Measurements from ENCODE around the gene SRGAP1. TPM values are rescaled to one million over a fixed set of nuclear protein-coding genes. Genes with fewer than 3 reads are reported as not detected.
"Not testable (repeated sequence)": the region's sequence is repeated elsewhere in the genome, so short reads cannot be mapped to it uniquely, and the experiment has no call there.

Gene SRGAP1
- total RNA-seq, 2 experiments from 2014 or later: not detected

DNA sequence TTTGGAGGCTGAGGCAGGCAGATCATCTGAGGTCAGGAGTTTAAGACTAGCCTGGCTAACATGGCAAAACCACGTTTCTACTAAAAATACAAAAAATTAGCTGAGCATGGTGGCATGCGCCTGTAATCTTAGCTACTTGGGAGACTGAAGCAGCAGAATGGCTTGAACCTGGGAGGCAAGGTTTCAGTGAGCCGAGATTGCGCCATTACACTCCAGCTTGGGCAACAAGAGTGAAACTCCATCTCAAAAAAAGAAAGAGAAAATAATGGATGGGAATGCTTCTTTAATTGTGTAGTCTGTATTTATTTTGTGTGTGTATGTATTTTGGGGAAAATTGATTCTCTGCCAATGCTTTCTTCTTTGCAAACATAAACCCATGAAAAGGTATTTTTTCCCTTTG lies 32.5 kb downstream of the SRGAP1 start:
- Mint-ChIP-seq H3K27ac (no peak overlapping the region), H3K4me1 (ENCODE audit: low read depth) (no peaks in the 10 kb centered on the region), H3K9me3 (ENCODE audit: insufficient read depth) (no peaks in the 10 kb centered on the region), H3K27me3 (ENCODE audit: low read depth) (peaks cover 3% of the 10 kb centered on the region), H3K4me3 (no peak overlapping the region), H3K36me3 (ENCODE audit: low read depth) (no peaks in the 10 kb centered on the region)
- ATAC-seq (no peak), DNase-seq (no peak)
- ChIA-PET CTCF (no interaction called here), POLR2A (no interaction called here)

DNA sequence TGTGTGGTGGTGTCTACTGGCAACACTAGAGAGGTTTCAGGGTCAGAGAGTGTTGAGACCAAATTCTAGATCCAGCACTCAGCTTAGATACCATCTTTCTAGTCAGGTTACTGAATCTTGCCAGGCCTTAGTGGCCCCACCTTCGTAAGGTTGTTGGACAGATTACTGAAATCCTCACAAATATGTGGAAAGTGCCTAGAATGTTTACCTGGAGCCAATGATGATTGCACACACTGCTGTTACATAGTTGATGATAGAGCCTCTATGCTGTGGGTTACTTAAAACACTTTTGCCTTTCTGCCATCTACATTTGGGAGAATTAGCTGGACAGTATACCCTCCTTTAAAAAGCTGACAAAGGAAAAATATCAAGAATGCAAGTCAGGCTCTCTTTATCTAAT lies 33.2 kb downstream of the SRGAP1 start:
- Mint-ChIP-seq H3K4me3 (no peak overlapping the region), H3K9me3 (ENCODE audit: insufficient read depth) (no peaks in the 10 kb centered on the region), H3K27ac (no peak overlapping the region), H3K4me1 (ENCODE audit: low read depth) (no peaks in the 10 kb centered on the region), H3K36me3 (ENCODE audit: low read depth) (no peaks in the 10 kb centered on the region), H3K27me3 (ENCODE audit: low read depth) (peaks cover 3% of the 10 kb centered on the region)
- ChIA-PET CTCF (no interaction called here), POLR2A (no interaction called here)
- DNase-seq: no peak
- ATAC-seq: no peak

DNA sequence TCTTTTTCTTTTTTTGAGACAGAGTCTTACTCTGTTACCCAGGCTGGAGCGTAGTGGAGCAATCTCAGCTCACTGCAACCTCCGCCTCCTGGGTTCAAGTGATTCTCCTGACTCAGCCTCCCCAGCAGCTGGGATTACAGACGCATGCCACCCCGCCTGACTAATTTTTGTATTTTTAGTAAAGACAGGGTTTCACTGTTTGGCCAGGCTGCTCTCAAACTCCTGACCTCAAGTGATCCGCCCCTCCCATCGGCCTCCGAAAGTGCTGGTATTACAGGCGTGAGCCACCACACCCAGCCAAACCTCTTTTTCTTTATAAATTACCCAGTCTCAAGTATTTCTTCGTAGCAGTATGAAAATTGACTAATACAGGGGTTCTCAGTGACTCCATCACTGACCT lies 35.7 kb downstream of the SRGAP1 start:
- not testable (repeated sequence) for H3K4me3 Mint-ChIP-seq

DNA sequence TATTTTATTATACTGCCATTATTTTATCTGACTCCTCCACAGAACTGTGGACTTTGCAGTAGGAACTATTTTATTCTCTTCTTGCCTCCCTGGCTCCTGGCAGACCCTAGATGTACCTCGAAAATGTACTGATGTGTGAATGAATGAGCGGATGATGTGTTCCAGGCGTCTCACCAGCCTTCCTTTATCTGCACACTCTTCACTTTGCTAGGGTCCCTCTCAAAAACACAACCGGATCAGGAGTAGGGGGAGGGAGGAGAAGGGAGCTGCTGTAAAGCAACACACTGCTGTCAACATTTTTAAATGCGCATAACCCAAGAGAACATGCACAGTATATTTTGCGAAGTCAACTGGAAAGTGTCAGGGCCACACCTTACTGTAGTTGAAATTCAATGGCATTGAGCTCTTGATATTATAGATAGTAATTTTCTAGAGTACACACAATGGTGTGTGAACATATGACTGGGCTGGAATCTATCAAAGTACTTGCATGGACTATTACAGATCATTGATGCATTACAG lies 36.3 kb downstream of the SRGAP1 start:
- H3K36me3 Mint-ChIP-seq (ENCODE audit: low read depth): no peaks in the 10 kb centered on the region
- no peaks in the 10 kb centered on the region for H3K4me1 Mint-ChIP-seq (ENCODE audit: low read depth)
- ATAC-seq (no peak), DNase-seq (no peak)
- no peak overlapping the region for H3K27ac Mint-ChIP-seq
- H3K4me3 Mint-ChIP-seq: no peak overlapping the region
- ChIA-PET POLR2A (no interaction called here), CTCF (no interaction called here)
- no peaks in the 10 kb centered on the region for H3K9me3 Mint-ChIP-seq (ENCODE audit: insufficient read depth)
- H3K27me3 Mint-ChIP-seq (ENCODE audit: low read depth): peaks cover 3% of the 10 kb centered on the region

More for the DNA sequence above, 35.7 kb downstream of the SRGAP1 start:
- DNase-seq; POLR2A ChIA-PET; CTCF ChIA-PET; H3K9me3 Mint-ChIP-seq (ENCODE audit: insufficient read depth); ATAC-seq; H3K27me3 Mint-ChIP-seq (ENCODE audit: low read depth); H3K36me3 Mint-ChIP-seq (ENCODE audit: low read depth); H3K27ac Mint-ChIP-seq; H3K4me1 Mint-ChIP-seq (ENCODE audit: low read depth): not testable (repeated sequence)

DNA sequence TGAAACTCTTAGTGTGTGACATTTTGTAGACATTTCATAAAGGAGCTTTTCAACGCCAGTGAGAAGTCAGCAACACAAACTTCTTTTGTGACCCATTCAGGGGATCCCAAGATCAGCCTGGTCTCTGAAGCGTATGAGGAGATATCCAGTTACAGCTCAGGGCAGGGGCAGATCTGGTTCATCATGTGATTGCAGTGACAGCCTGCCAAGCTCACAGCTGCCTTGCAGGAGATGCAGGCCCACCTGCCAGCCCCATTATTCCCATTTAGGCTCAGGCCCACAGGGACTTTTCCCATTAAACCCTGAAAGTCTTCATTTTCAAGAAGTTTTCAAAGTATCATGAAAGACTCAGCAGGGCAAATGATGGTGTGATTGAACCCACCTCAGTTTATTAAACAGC lies 38.3 kb downstream of the SRGAP1 start:
- no peak overlapping the region for H3K4me3 Mint-ChIP-seq
- H3K4me1 Mint-ChIP-seq (ENCODE audit: low read depth): no peaks in the 10 kb centered on the region
- ChIA-PET POLR2A (no interaction called here), CTCF (no interaction called here)
- DNase-seq (no peak), ATAC-seq (no peak)
- H3K27me3 Mint-ChIP-seq (ENCODE audit: low read depth): peaks cover 3% of the 10 kb centered on the region
- H3K9me3 Mint-ChIP-seq (ENCODE audit: insufficient read depth): no peaks in the 10 kb centered on the region
- no peaks in the 10 kb centered on the region for H3K36me3 Mint-ChIP-seq (ENCODE audit: low read depth)
- no peak overlapping the region for H3K27ac Mint-ChIP-seq

DNA sequence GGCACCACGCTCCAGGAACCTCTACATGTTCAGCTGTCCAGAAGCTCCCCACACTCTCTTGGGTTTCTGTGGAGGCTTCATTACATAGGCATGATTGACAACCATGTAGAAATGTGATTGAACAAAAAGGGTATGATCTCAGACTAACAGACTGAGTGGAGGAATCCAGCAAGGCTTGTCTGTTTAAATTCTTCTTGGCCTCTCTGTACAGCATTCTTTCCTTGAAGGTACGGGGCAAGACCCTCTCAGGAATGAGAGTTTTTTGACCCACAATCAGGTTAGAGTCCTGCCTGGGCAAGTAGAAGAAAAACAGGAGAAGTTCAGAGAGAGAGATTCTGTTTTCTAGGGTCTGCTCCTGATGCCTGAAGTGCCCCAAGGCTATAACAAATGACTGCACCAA lies 40.9 kb downstream of the SRGAP1 start:
- DNase-seq: no peak
- no peaks in the 10 kb centered on the region for H3K36me3 Mint-ChIP-seq (ENCODE audit: low read depth)
- ATAC-seq: no peak
- H3K4me3 Mint-ChIP-seq: no peak overlapping the region
- CTCF ChIA-PET: no interaction called here
- no peaks in the 10 kb centered on the region for H3K9me3 Mint-ChIP-seq (ENCODE audit: insufficient read depth)
- no peaks in the 10 kb centered on the region for H3K27me3 Mint-ChIP-seq (ENCODE audit: low read depth)
- POLR2A ChIA-PET: no interaction called here
- H3K27ac Mint-ChIP-seq: no peak overlapping the region
- H3K4me1 Mint-ChIP-seq (ENCODE audit: low read depth): no peaks in the 10 kb centered on the region

DNA sequence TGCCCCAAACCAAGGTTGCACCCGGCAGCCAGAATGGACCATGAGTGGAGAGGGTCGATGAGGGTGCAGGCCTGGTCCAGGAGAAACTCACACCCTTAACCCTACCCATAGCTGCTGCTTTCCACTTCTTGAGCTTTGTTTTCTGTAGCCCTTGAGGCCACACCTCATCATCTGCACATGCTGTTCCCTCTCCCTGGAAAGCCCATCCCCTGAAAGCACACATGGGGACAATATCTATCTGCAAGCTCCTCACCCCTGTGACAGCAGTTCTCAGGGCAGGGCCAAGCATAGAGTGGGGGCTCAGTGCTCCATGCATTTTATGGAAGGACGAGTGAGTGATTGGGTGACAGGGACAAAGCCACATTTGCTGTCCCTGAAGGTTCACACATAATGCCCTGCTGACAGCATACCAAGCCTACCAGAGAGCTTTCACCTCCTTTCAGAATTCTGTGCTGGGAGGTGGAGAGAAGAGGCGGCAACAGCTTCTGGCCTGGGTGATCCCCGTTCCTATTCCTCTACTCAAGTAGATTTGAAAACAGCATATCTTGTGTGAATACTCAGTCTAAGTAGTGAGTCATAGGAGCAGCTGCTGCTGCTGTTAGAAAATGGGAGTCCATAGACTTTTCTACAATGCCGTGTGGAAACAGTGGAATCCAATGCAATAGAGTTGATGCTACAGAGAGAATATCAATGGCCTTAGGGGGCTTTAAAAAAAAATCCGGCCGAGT lies 44.6 kb downstream of the SRGAP1 start:
- POLR2A ChIA-PET: no interaction called here
- no peaks in the 10 kb centered on the region for H3K36me3 Mint-ChIP-seq (ENCODE audit: low read depth)
- H3K4me1 Mint-ChIP-seq (ENCODE audit: low read depth): no peaks in the 10 kb centered on the region
- no peak overlapping the region for H3K4me3 Mint-ChIP-seq
- CTCF ChIA-PET: no interaction called here
- ATAC-seq (no peak), DNase-seq (no peak)
- no peaks in the 10 kb centered on the region for H3K27me3 Mint-ChIP-seq (ENCODE audit: low read depth)
- no peak overlapping the region for H3K27ac Mint-ChIP-seq
- no peaks in the 10 kb centered on the region for H3K9me3 Mint-ChIP-seq (ENCODE audit: insufficient read depth)

DNA sequence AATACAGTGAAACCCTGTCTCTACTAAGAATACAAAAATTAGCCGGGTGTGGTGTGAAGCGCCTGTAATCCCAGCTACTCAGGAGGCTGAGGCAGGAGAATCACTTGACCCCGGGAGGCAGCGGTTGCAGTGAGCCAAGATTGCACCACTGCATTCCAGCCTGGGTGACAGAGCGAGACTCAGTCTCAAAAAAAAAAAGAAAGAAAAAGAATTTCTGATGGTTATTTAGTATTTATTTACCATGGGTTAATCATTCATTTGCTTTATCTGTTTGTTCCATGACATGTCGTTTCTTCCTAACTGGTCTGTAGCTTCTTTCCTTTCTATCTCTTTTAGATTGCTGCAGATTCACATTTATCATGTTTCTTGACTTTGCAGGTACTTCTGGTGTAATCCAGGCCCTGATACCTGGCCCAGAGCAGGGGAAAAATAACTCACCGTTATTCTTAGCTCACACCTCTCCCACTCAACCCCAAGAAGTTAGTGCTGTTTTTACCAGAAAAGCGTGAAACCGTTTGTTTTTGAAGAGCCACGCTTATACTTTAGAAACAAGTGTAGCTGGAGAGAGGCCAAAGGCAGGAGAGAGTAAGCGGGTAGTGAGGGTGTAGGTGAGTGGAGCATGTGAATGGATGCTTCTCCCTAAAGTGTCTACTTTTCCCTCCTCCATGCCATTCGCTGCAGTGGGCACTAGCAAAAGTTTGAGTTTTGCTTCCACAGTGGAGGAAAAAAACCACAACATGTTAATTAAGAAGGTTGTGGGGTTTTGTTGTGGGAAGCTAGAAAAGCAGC lies 45.4 kb downstream of the SRGAP1 start:
- ATAC-seq (no peak), DNase-seq (no peak)
- H3K4me1 Mint-ChIP-seq (ENCODE audit: low read depth): no peaks in the 10 kb centered on the region
- H3K4me3 Mint-ChIP-seq: no peak overlapping the region
- H3K27me3 Mint-ChIP-seq (ENCODE audit: low read depth): no peaks in the 10 kb centered on the region
- ChIA-PET CTCF (no interaction called here), POLR2A (no interaction called here)
- no peak overlapping the region for H3K27ac Mint-ChIP-seq
- H3K36me3 Mint-ChIP-seq (ENCODE audit: low read depth): no peaks in the 10 kb centered on the region
- H3K9me3 Mint-ChIP-seq (ENCODE audit: insufficient read depth): no peaks in the 10 kb centered on the region

DNA sequence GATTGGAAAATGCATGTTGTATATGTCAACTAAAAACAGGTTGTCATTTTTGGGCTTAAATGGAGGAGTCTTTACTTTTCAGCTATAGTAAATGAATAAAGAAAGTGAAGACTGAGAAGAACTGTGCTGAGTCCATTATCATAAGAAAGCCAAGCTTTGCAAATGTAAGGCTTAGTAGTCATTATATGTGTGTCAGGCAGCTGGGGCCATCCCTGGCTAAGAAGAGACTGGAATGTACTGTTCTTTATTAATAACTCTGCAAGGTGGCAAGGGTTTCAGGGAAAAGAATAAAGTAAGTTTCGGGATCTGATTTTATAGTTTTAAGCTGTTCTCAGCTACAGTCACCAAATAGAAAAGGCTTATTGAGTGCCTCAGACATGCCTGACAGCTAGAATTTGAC lies 48.7 kb downstream of the SRGAP1 start:
- H3K36me3 Mint-ChIP-seq (ENCODE audit: low read depth): no peaks in the 10 kb centered on the region
- no peak overlapping the region for H3K27ac Mint-ChIP-seq
- H3K4me3 Mint-ChIP-seq: no peak overlapping the region
- peaks cover 2% of the 10 kb centered on the region for H3K27me3 Mint-ChIP-seq (ENCODE audit: low read depth)
- no peak for ATAC-seq
- ChIA-PET POLR2A (no interaction called here), CTCF (no interaction called here)
- H3K4me1 Mint-ChIP-seq (ENCODE audit: low read depth): peaks cover 6% of the 10 kb centered on the region
- no peak for DNase-seq
- no peaks in the 10 kb centered on the region for H3K9me3 Mint-ChIP-seq (ENCODE audit: insufficient read depth)

DNA sequence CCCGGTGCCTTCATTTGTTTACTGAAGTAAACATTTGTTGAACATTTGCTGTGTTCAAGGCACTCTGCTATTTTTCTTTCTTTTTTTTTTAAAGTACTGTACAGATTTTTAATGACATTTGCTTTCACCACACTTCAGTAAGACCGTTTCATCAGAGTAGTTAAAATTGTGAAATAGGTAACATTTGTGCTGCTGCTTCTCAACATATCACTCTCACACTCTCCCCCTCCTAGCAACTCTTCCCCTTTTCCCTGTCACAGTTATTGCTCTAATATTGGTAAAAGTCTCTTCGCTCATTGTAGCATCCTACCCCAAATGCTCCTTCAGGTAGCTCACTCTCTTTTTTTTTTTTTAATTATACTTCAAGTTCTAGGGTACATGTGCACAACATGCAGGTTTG lies 49.6 kb downstream of the SRGAP1 start:
- Mint-ChIP-seq H3K27ac (no peak overlapping the region), H3K9me3 (ENCODE audit: insufficient read depth) (no peaks in the 10 kb centered on the region), H3K36me3 (ENCODE audit: low read depth) (no peaks in the 10 kb centered on the region), H3K4me3 (no peak overlapping the region), H3K27me3 (ENCODE audit: low read depth) (peaks cover 2% of the 10 kb centered on the region), H3K4me1 (ENCODE audit: low read depth) (peaks cover 6% of the 10 kb centered on the region)
- ChIA-PET CTCF (no interaction called here), POLR2A (no interaction called here)
- ATAC-seq: no peak
- no peak for DNase-seq

DNA sequence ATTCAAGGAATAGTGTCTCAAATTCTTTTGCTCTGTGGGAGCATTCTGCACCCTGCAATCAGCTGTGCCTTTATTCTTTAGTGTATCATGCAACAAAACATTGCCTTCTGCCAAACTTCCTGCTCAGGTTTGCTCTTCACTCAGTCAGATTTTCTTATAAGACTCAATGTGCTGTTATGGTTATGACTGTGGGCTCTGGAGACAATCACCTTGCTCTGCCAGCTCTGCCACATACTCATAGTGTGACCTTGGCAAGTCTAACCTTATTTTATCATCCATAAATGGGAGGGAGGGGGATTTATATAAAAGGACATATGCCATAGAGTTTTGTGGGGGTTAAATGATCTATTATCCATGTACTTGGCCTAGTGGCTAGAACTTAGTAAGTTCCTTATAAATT lies 51.3 kb downstream of the SRGAP1 start:
- no peak overlapping the region for H3K4me3 Mint-ChIP-seq
- H3K27me3 Mint-ChIP-seq (ENCODE audit: low read depth): peaks cover 5% of the 10 kb centered on the region
- CTCF ChIA-PET: no interaction called here
- DNase-seq (no peak), ATAC-seq (no peak)
- H3K9me3 Mint-ChIP-seq (ENCODE audit: insufficient read depth): no peaks in the 10 kb centered on the region
- no peaks in the 10 kb centered on the region for H3K36me3 Mint-ChIP-seq (ENCODE audit: low read depth)
- peaks cover 6% of the 10 kb centered on the region for H3K4me1 Mint-ChIP-seq (ENCODE audit: low read depth)
- no peak overlapping the region for H3K27ac Mint-ChIP-seq
- POLR2A ChIA-PET: no interaction called here

DNA sequence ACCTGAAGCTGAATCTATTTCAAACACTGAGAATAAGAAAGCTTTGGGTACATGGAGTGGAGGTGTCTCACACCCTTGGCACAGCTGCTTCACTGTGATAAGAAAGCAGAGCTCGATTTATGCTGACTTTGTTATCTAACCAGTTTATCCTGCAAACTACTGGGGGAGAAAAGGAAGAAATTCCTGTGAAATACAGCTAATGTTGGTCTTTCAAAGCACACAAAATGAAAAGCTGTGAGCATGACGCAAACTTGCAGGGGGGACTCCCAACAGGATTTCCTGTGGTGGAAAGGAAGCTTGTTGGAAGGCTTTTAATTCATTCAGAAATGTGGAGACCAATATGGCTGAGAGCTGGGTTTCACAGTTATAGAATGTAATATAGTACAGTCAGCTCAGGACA lies 53.4 kb downstream of the SRGAP1 start:
- no peaks in the 10 kb centered on the region for H3K9me3 Mint-ChIP-seq (ENCODE audit: insufficient read depth)
- no peak overlapping the region for H3K27ac Mint-ChIP-seq
- POLR2A ChIA-PET: no interaction called here
- peaks cover 6% of the 10 kb centered on the region for H3K4me1 Mint-ChIP-seq (ENCODE audit: low read depth)
- CTCF ChIA-PET: interaction anchor here (1.0 kb wide), 1 partner anchor 54 kb away, joined by 4 read pairs; the partner anchor contains the start of gene SRGAP1
- H3K4me3 Mint-ChIP-seq: no peak overlapping the region
- H3K36me3 Mint-ChIP-seq (ENCODE audit: low read depth): no peaks in the 10 kb centered on the region
- DNase-seq: no peak
- ATAC-seq: no peak
- H3K27me3 Mint-ChIP-seq (ENCODE audit: low read depth): peaks cover 9% of the 10 kb centered on the region
